WERI-Rb-1 (cell line): ENCODE measurements around the gene PCDHA1.

Experiments
- DNase-seq: peaks from one replicate; pipeline ENCODE4 v3.0.0-alpha.2; 2020
- H3K27ac ChIP-seq: fragments of 250-450 bp; sonication (Bioruptor Pico); 2 replicates; pipeline ENCODE4 v1.5.1; 2020; ENCODE audit warnings: mild to moderate bottlenecking, moderate library complexity
- H3K27me3 ChIP-seq: fragments of 250-450 bp; sonication (Bioruptor Pico); 2 replicates; pipeline ENCODE4 v1.5.1; 2021; ENCODE audit warnings: mild to moderate bottlenecking, low read depth, moderate library complexity; ENCODE audit not compliant: insufficient read depth, severe bottlenecking
- H3K36me3 ChIP-seq: fragments of 250-450 bp; sonication (Bioruptor Pico); 2 replicates; pipeline ENCODE4 v1.5.1; 2020; ENCODE audit warnings: mild to moderate bottlenecking, moderate library complexity
- H3K4me3 ChIP-seq: 2 replicates; pipeline ENCODE4 v1.5.1; 2011; ENCODE audit warnings: low read depth, mild to moderate bottlenecking, control low read depth, low read length
- H3K9me3 ChIP-seq: fragments of 250-450 bp; sonication (Bioruptor Pico); 2 replicates; pipeline ENCODE4 v1.5.1; 2021; ENCODE audit warnings: mild to moderate bottlenecking, moderate library complexity; ENCODE audit not compliant: severe bottlenecking
- CTCF ChIP-seq: IDR thresholded peaks from 2 replicates; pipeline ENCODE4 v1.5.1; 2011; ENCODE audit warnings: low read depth, mild to moderate bottlenecking, control low read depth, inconsistent platforms, low read length

The PCDHA1 gene

GRCh38 chr5:141010047-141010793 is 224.3 kb downstream of the PCDHA1 start:
- H3K36me3 ChIP-seq = peaks cover 10% of the 10 kb centered on the region
- H3K4me3 ChIP-seq = no peak overlapping the region
- H3K27me3 ChIP-seq = no peaks in the 10 kb centered on the region
- H3K9me3 ChIP-seq = no peaks in the 10 kb centered on the region
- no peak overlapping the region for H3K27ac ChIP-seq
- no peak for DNase-seq
- TF ChIP-seq CTCF = no peak

DNA sequence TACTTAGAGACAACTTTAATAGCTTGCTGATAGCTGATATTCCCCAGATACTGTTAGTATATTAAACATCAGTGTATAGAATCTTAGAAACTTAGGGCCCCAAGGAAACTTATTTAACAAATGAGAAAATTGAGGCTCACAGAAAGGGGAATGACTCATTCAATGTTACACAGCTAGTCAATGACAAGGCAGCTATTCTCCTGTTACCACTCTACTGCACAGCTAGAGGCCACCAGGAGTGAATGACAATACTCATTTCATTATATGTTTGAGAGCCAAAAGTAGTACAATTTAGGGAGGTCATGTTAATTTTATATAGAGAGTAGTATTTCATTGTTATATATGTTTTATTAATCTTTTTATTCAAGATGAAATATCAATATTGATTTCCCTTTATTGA is 232.0 kb downstream of the PCDHA1 start:
- Histone ChIP-seq H3K9me3 (no peaks in the 10 kb centered on the region), H3K4me3 (no peak overlapping the region), H3K36me3 (no peaks in the 10 kb centered on the region), H3K27me3 (no peaks in the 10 kb centered on the region), H3K27ac (no peak overlapping the region)
- no peak for DNase-seq
- TF ChIP-seq CTCF = no peak

GRCh38 chr5:141022384-141022783 is 236.4 kb downstream of the PCDHA1 start:
- H3K4me3 ChIP-seq = no peak overlapping the region
- no peaks in the 10 kb centered on the region for H3K27me3 ChIP-seq
- no peaks in the 10 kb centered on the region for H3K9me3 ChIP-seq
- no peak overlapping the region for H3K27ac ChIP-seq
- H3K36me3 ChIP-seq = no peaks in the 10 kb centered on the region
- TF ChIP-seq CTCF = no peak
- no peak for DNase-seq

DNA sequence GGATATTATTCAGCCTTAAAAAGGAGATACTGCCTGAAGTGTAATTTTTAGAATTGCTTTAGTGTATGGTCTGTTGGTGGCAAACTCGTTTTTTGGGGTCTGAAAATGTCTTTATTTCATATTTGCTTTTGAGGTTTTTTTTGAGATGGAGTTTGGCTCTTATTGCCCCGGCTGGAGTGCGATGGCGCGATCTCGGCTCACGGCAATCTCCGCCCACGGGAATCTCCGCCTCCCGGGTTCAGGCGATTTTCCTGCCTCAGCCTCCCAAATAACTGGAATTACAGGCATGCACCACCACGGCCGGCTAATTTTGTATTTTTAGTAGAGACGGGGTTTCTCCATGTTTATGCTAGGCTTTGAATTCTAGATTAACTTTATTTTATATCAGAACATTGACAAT is 245.1 kb downstream of the PCDHA1 start:
- Histone ChIP-seq H3K36me3 (no peaks in the 10 kb centered on the region), H3K9me3 (no peaks in the 10 kb centered on the region), H3K27ac (no peak overlapping the region), H3K27me3 (no peaks in the 10 kb centered on the region), H3K4me3 (no peak overlapping the region)
- DNase-seq = no peak
- no peak for TF ChIP-seq CTCF

DNA sequence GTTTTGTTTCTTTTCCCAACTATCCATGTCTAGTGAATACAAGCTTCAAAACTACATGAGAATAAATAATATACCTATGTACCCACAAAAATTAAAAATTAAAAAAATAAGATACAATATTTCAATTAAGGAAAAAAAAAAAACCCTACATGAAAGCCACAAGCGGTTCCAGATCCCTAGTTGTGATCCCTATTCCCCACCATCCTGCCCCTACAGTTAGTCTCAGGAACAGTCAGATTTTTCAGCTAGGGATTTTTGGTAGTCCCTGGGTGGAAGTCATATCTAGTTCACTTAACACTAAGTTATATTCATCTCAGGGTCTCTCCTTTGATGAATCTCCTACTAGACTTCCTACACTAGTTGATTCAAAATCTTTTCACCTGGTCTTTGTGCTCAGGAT is 246.7 kb downstream of the PCDHA1 start:
- H3K27me3 ChIP-seq = no peaks in the 10 kb centered on the region
- no peak for TF ChIP-seq CTCF
- H3K9me3 ChIP-seq = no peaks in the 10 kb centered on the region
- DNase-seq = no peak
- no peak overlapping the region for H3K4me3 ChIP-seq
- no peak overlapping the region for H3K27ac ChIP-seq
- H3K36me3 ChIP-seq = no peaks in the 10 kb centered on the region

DNA sequence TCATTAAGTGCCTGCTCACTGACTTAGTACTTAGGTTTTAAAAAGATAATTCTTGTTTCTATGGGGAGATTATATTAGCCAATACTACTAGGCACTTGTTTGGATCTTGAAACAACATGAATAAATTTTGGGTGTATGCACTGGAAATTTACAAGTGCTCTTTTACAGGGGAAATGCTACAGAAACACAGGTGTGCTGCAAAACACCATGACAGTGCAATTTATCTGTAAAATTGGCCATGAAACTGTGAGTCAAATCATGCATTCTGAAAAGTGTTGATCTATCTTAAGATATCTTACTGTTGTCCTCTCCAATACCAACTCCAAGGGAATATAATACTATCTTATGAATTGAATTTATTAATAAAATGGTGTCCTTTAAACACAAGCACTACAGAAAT is 253.1 kb downstream of the PCDHA1 start:
- Histone ChIP-seq H3K4me3 (no peak overlapping the region), H3K27ac (no peak overlapping the region), H3K36me3 (no peaks in the 10 kb centered on the region), H3K9me3 (no peaks in the 10 kb centered on the region), H3K27me3 (no peaks in the 10 kb centered on the region)
- DNase-seq = no peak
- no peak for TF ChIP-seq CTCF
